ENCODE results near the gene GOSR1.
"Not testable (repeated sequence)": the region's sequence is repeated elsewhere in the genome, so short reads cannot be mapped to it uniquely, and the experiment has no call there.

The GOSR1 gene

DNA sequence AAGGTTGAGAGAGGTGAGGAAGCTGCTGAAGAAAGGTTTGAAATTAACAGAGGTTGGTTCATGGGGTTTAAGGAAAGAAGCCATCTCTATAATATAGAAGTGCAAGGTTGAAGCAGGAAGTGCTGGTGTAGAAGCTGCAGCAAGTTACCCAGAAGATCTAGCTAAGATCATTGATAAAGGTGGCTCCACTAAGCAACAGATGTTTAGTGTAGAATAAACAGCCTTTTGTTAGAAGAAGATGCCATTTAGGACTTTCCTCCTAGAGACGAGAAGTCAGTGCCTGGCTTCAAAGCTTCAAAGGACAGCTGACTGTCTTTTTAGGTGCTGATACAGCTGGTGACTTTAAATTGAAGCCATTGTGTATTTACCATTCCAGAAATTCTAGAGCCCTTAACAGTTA, 29.3 kb downstream of the GOSR1 start:
- no peak for DNase-seq

DNA sequence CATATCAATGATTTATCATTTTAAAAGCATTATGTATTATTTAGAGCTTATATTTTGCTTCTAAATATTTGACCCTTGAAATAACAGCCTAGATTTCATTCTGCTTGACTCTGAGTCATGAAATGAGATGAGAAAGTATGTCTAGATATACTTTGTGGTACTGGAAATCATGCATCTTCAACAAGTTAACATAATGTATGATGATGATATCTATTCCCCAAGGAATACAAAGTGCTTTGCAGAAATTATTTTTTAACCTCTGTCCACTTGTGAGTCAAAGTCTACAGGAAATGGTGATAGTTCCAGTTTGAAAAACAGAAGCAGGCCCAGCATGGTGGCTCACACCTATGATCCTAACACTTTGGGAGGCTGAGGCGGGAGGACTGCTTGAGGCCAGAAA, 36.1 kb downstream of the GOSR1 start:
- DNase-seq, result no peak

DNA sequence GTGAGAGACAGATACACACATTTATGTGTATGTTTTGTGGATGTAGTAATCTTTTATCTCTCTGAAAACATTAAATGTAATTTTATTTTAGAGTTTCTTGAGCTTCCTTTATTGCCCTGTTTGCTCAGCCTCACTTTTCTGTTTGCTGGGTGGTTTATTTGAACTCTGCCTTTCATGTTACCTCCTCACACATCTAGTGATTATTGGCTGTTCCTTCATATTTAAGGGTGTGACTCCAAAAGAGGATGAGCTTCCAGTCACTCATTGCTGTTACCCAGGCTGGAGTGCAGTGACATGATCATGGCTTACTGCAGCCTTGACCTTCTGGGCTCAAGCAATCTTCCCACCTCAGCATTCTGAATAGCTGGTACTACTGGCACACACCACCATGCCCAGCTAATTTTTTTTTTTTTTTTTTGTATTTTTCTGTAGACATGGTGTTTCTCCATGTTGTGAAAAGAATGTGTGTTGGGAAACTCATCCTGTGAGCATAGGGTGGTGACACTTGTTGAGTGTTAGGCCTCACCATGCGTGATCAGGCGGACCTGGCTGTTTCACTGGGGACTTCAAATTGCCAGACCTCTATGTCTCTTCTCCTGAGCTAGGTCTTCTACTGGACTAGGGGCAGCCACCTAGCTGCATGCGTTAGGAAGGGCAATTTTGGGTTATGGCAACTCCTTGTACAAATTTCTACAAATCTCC, 37.8 kb downstream of the GOSR1 start:
- no peak for DNase-seq

DNA sequence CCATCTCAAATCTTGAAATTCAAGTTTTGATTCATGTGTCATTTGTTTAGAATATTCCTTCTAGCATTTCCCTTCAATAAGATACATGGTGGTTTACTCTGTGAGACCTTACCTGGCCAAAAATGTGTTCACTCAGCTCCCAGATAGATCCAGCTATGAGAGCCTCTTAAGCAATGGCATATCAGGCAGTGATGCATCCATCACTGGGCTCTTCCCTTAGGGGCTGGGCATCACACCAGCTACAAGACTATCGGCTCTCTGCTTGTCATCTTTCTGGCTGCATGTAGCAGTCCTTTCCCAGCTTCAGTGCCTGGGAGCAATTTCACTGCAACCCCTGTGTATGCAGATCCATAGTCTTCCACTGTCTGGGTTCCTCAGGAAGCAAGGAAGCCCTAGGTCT, 40.6 kb downstream of the GOSR1 start:
- no peak for DNase-seq

DNA sequence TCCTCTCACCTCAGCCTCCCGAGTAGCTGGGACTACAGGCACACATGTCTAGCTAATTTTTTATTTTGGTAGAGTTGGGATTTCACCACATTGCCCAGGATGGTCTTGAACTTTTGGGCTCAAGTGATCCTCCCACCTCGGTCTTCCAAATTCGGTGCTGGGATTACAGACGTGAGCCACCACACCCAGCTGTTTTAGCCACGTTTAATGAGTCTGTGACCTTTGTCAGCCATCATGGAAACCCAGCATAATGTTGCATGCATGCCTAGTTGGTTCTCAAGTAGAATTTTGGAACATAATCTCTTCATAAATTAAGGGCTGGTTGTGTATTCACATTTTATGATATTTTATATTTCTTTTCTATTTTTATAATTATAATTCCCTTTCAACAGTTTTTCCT, 42.0 kb downstream of the GOSR1 start:
- DNase-seq, result no peak

DNA sequence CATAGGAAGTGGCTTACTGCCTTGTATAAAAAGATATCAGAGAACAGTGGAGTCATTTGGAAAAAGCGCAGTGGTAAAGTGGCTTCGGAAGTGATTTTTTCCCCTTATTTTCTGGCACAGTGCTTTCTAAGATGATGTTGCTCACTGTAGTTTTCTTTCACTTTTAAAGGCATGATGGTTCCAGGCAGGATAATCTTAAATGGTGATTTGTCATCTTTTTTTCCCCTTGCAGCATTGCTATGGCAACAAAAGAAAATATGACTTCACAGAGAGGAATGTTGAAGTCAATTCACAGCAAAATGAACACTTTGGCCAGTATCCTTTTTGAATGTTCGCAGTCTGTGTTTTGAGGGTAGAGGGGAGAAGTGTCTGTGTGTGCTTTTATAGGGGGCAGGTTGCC, 42.5 kb downstream of the GOSR1 start:
- DNase-seq, result no peak

DNA sequence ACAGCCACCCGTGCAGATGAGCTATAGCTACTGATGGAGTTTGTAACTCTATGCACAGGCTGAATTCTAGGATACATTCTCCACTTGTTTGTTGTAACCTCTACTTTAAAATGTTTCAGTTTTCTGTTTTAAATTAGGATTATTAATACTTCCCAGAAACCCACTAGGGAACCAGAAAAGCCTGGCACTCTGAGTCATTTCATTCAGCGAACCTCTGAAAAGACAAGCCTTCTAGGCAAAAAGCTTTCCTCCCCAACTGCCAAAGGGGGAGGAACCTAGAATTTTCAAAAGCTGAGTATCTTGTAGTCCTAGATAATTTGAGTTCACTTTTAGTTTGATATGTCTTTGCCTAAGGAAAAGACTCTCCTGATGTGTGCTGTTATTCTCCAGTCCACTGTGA, 43.2 kb downstream of the GOSR1 start:
- DNase-seq, result no peak

DNA sequence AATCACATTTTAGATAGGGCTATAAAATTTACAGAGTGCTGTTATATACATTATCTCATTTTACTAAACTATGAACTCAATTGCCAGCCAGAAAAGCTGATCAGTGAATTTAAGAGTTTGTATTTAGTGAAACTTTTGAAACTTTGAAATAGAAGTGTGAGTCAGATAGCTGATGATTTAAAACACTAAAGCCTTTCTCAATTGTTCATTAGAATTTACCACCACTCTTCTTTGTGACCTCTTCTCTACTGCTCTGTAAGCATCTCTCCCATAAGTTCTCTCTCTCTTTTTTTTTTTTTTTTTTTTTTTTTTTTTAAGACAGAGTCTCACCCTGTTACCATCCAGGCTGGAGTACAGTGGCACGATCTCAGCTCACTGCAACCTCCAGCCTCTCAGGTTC, 43.7 kb downstream of the GOSR1 start:
- no peak for DNase-seq

DNA sequence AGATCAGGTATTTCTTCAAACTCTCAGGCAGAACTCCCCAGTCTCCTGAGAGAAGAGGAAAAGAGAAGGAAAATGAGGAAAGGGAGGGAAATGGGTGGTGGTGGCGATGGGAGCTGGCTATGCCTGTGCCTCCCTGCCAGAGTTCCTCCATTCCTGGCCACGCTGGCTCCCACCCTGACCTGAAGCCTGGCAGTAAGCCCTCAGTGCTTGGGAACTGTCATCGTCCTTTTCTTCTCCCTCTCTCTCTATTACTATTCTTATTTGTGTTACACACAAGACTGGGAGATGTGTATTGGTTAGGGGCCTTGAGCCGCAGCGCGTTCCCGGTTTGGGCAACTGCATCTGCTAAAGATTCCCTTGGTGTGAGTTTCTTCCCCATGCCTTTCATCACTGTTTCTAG, 44.6 kb downstream of the GOSR1 start:
- DNase-seq, result no peak

DNA sequence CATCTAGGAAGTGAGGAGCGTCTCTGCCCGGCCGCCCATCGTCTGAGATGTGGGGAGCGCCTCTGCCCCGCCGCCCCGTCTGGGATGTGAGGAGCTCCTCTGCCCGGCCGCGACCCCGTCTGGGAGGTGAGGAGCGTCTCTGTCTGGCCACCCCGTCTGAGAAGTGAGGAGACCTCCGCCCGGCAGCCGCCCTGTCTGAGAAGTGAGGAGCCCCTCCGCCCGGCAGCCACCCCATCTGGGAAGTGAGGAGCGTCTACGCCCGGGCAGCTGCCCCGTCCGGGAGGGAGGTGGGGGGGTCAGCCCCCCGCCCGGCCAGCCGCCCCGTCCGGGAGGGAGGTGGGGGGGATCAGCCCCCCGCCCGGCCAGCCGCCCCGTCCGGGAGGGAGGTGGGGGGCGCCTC, 46.0 kb downstream of the GOSR1 start:
- not testable (repeated sequence) for DNase-seq

DNA sequence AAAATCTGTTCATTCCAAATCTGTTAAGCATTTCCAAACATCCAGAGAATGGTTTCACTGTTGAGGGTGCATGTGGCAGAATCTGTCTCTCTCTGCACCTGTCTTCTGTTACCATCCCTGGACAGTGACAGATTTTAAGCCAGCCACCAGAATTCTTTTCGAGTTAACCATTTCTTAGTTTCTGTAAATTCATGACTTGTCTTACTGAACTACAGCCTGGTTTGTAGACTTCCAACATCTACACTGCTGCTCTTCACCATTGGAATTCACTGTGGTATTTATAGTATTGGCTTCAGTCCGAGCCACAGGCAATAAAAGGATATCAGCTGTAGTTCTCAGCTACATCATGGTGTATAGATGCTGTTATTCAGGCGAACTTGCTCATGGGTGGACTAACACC, 47.6 kb downstream of the GOSR1 start:
- no peak for DNase-seq

DNA sequence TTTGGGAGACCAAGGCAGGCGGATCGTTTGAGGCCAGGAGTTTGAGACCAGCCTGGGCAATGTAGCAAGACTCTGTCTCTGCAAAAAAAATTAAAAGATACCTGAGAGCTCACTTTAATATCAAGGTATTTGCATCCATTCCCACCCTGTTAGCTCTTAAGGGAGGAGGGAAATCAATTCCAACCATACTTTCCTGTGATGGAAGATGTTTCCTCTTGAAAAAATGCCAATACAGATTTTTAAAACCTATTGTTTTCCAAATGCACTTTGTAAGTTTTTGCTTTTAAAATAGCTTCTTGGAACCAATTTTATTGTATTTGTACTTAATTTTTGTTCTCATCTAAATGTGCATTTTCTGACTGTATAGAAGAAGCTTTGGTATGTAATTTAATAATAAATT, 49.2 kb downstream of the GOSR1 start:
- DNase-seq, result no peak

DNA sequence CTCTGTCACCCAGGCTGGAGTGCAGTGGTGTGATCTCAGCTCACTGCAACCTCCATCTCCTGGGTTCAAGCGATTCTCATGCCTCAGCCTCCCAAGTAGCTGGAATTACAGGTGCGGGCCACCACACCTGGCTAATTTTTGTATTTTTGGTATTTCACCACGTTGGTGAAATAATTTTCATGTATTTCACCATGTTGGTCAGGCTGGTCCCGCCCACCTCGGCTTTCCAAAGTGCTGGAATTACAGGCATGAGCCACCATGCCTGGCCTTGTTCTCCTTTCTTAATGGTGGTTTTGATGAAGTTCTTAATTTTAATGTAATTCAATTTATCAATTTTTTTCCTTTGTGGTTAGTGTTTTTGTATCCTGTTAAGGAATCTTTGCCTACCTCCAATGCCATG, 51.5 kb downstream of the GOSR1 start:
- DNase-seq, result not testable (repeated sequence)

DNA sequence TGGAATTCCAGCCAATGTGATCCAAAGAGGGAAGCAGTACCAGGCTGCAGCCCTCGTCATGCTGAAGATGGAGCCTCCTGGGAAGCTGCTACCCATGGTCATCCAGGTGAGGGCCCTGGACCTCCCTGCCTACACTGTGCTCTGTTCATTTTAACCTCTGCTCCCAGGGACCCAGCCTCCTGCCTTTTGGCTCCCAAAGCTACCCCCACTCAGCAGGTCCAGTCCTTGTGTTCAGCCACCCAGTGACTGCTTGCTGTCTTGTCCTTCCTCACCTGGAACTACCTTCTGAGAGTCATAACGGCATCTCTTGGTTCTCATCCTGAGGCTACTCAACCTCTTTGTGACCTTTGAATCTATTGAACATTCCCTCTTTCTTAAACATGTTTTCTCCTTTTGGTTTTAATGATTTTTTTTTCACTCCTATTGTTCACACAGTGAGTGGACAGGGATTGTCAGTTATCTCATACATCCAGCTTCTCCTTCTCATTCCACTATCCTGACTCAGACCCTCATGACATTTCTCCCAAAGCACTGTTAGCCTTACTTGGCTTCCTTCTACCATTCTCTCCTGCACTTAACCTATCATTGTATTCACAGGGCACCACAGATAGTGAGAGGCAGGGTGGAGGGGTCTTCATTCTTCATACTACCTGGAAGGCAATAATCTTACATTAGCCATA, 53.3 kb downstream of the GOSR1 start:
- no peak for DNase-seq

DNA sequence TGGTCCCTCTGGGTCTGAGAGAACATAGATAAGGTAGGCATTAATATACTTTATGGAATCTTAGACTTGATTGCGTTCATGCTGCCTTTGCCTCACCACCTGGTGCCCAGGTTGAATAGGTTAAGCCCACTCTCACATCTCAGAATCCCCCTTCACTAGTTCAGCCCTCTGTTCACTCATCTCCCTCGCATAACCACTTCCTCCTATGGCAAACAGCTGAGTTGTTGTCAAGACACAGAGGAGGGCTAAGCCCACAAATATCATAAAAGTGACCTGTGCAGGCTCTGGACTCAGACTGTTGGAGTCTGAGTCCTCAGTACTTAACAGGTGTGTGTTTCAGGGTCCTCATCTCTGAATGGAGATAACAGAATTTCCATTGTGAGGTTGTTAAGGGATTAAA, 55.7 kb downstream of the GOSR1 start:
- DNase-seq, result no peak

DNA sequence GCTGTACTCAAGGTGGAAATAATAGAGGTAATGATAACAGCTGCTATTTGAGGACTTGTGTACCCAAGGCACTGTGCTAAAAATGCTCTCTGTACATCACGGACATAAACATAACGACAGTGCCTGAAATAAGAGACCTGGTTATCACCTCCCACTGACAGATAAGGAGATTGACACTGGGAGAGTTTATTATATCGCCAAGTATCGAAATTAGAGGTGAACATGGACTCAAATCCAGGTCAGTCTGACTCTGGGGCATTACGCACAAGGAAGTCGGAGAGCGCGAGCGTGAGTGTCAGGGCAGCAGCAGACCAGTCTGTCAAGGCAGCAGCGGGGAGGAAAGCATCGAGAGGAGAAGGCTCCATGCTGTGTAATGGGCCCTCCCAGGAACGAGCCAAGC, 57.1 kb downstream of the GOSR1 start:
- no peak for DNase-seq

DNA sequence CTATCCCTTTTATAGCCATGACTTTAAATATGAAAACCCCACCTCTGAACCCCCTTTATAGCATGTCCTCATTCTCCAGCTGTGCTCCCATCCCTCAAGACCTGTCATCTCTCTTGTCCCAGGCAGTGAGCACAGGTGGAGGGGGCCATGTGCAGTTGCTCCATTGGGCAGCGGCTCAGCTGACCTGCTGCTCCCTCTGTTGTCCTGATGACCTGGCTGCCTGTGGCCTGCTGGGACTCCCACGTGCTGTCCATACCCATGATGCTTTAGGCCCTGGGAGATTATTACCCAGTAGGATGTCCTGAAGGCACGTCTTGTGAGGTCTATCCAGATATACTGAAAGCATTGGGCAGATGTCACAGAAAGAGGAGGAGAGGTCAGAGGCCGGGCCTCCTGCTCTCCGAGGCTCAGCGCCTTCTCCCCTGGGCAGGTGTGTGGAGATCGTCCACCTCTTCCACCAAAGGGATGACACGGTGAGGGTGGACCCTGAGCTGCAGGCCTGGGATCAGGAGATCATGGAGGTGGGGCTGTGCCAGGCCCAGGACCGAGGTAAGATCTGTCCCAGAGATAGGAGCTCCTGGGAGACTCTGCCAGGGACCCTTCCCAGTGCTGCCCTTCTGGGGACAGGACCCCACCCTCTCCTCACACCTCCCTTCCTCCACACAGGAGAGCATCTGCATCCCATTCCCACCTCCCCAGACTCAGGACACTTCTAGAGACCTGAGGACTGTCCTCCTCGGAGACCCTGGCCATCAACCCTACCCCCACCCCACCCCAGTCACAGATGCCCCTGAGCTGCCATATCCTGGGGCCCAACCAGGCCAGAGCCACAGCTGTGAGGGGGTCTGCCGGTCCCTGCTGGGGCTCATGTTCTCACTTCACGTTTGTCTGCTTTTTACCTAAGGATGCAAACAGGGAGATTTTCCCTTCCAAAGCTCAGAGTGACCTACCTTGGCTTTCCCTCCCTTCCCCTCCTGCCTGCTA, 58.0 kb downstream of the GOSR1 start:
- no peak for DNase-seq

DNA sequence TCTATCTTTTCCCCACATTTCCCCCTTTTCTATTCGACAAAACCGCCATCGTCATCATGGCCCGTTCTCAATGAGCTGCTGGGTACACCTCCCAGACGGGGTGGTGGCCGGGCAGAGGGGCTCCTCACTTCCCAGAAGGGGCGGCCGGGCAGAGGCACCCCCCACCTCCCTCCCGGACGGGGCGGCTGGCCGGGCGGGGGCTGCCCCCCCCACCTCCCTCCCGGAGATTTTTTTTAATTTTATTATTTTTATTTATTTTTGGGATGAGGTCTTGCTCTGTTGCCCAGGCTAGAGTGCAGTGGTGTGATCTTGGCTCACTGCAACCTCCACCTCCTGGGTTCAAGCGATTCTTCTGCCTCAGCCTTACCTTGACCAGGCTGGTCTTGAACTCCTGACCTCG, 59.6 kb downstream of the GOSR1 start:
- DNase-seq, result not testable (repeated sequence)

DNA sequence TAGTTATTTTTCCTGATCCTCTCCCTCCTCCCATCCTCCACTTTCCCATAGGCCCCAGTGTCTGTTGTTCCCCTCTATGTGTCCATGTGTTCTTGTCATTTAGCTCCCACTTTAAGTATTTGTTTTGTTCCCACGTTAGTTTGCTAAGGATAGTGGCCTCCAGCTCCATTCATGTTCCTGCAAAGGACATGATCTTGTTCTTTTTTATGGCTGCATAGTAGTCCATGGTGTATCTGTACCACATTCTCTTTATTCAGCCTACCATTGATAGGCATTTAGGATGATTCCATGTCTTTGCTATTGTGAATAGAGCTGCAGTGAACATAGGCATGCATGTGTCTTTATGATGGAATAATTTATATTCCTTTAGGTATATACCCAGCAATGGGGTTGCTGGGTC, 60.5 kb downstream of the GOSR1 start:
- not testable (repeated sequence) for DNase-seq

DNA sequence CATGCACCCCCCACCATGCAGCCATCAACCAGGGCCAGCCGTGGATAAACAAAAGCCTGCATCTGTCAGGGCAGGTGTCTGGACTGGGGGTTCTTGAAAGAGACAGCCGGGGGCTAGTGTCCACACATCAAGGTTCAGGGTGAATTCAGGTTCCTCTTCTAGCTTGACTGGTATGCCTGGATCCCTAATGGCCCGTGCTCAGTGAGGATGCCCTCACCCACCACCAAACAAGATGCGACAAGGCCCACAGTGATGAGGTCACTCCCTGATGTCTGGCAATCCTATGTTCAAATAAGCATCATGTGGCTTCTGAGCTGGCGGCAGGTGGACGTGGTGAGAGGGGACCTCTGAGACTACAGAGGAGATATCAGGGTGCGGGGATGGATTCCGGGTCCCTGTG, 64.6 kb downstream of the GOSR1 start:
- no peak for DNase-seq

DNA sequence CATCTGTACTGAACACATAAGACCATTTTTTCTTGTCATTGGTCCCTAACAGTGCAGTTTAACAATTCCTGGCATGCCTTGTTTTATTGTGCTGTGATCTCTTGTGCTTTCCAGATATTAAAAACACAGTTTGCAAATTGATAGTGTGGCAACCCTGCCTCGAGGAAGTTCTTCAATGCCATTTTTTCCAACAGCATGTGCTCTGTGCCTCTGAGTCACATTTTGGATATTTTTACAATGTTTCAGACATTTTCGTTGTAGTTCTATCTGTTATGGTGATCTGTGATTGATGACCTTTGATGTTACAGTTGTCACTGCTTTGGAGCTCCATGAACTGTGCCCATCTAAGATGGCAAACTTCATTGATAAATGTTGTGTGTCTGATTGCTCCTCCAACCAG, 66.2 kb downstream of the GOSR1 start:
- DNase-seq, result no peak

DNA sequence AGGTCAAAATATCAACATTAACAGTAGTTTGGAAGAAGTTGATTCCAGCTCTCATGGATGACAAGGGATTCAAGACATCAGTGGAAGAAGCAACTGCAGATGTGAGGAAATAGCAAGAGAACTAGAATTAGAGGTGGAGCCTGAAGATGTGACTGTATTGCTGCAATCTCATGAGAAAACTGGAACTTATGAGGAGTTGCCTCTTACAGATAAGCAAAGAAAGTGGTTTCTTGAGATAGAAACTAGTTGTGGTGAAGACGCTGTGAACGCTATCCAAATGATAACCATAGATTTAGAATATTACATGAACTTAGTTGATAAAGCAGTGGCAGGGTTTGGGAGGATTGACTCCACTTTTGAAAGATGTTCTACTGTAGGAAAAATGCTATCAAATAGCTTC, 67.8 kb downstream of the GOSR1 start:
- DNase-seq, result no peak

DNA sequence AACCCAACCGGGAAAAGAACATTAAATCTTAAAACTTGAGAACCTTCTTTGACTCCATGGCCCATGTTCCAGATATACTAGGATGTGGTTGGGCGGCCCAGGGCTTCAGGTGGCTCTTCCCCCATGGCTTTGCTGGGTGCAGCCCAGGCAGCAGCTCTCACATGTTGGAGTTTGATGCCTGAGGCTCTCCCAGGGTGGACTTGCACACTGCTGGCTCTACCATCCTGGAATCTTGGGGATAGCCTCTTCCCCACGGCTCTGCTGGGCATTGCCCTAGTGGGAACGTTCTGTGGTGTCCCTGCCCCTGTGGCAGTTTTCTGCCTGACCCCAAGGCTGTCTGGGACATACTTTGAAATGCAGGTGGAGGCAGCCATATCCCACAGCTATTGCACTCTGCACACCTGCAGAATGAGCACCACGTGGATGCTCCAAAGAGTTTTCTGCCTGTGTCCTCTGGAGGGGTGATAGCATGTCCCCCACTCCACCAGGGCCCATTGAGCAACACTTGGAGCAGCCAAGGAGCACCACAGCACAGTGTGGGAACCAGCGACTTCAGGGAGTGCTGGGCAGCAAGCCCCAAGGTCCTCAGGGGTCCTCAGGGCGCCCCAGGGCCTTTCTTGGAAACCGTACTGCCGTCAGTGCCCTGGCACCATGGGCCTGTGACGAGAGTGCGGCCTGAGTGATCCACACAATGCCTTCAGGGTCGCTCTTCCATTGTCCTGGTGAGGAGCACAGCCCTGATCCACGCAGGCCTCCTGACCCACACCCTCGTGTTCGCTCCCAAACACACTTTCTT, 70.8 kb downstream of the GOSR1 start:
- no peak for DNase-seq

Measured in activated naive CD4-positive, alpha-beta T cell treated with anti-CD3 and anti-CD28 coated beads, Interleukin-2, amount 50 U/mL, for 16 hours (primary cell).